HG03565 (cell line): ENCODE results near the gene FUT7.

Experiments
- ATAC-seq: cut with Tn5 transposase; IDR thresholded peaks from one replicate; pipeline ENCODE4 v1.9.1; 2021; ENCODE audit warnings: mild to moderate bottlenecking, moderate library complexity; ENCODE audit not compliant: unreplicated experiment

FUT7 gene

GRCh38 chr9:137019891-137020683 lies 11.8 kb downstream of the FUT7 start:
- no peak for ATAC-seq

- no peak for ATAC-seq
Observed at GRCh38 chr9:137018761-137019559, 12.9 kb downstream of the FUT7 start.

- ATAC-seq, result no peak
Observed at GRCh38 chr9:137017791-137018497, 13.9 kb downstream of the FUT7 start.

DNA sequence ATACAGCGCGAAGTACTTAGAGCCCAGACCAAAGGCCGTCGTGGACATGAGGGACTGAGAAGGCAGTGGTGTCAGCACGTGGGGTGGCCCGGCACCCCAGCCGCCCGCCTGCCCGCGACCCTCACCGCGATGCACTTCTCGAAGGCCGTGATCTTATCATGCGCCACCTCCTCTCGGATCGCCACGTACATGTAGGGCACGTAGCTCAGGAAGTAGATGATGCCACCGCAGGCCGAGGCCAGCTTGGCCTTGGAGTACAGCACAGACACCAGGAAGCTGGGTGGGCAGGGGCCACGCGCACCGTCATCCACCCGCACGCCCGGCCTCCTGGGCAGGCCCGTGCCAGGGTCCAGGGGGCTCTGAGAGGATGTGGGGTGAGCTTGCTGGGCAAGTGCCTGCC lies 14.8 kb downstream of the FUT7 start:
- ATAC-seq, result no peak

- ATAC-seq, result no peak
Observed at GRCh38 chr9:137016436-137016835, 15.5 kb downstream of the FUT7 start.

DNA sequence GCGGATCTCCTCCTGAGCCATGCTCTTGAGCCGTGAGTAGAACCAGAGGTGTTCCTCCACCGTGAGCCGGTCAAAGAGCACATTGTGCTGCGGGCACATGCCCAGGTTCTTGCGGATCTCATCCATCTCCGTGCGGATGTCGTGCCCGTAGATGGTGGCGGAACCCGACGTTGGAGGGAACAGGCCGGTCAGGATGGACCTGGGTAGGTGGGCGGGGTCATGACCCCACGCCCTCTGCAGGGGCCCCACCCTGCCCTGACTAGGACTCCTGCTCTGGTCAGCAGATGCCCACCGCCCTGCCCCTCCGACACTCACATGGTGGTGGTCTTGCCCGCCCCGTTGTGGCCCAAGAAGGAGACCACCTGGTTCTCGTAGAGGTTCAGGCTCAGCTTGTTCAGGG lies 15.9 kb downstream of the FUT7 start:
- ATAC-seq, result no peak

DNA sequence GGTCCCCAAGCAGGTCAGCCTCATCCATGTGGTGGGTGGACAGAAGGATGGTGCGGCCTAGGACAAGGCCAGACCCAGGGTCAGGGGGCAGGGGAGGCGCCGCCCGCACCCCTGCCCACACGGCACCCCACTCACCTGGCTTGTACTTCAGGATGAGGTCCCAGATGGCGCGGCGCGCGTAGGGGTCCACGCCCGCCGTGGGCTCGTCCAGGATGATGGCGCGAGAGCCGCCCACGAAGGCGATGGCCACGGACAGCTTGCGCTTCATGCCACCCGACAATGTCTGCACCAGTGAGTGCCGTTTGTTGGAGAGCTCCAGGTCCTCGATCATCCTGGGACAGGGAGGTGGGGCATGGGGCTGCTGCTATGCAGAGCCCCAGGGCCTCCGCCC lies 16.4 kb downstream of the FUT7 start:
- ATAC-seq, result no peak

- no peak for ATAC-seq
Observed at GRCh38 chr9:137014776-137015539, 16.9 kb downstream of the FUT7 start.

- ATAC-seq, result no peak
Observed at GRCh38 chr9:137014166-137014565, 17.7 kb downstream of the FUT7 start.

- no peak for ATAC-seq
Observed at GRCh38 chr9:137013571-137013940, 18.3 kb downstream of the FUT7 start.

GRCh38 chr9:137012694-137013570 lies 19.0 kb downstream of the FUT7 start:
- no peak for ATAC-seq

GRCh38 chr9:137011907-137012675 lies 19.8 kb downstream of the FUT7 start:
- ATAC-seq, result no peak

- ATAC-seq, result no peak
Observed at GRCh38 chr9:137011156-137011555, 20.7 kb downstream of the FUT7 start.

GRCh38 chr9:137009938-137010732 lies 21.8 kb downstream of the FUT7 start:
- ATAC-seq, result no peak

DNA sequence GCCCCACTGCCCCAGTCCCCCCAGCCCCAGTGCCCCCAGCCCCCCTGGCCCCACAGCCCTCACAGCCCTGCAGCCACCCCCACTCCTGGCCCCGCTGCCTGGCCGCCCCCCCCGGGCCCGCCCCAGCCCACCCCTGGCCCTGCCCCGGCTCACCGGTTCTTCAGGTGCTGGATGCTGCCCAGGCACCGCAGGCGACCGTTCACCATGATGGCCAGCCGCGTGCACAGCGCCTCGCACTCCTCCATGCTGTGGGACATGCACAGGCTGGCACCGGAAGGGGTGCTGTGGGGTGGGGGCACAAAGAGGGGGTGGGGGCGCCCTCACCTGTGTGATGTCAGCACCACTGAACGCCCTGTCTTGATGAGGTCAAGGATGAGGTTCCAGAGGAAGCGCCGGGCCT lies 22.7 kb downstream of the FUT7 start:
- no peak for ATAC-seq

DNA sequence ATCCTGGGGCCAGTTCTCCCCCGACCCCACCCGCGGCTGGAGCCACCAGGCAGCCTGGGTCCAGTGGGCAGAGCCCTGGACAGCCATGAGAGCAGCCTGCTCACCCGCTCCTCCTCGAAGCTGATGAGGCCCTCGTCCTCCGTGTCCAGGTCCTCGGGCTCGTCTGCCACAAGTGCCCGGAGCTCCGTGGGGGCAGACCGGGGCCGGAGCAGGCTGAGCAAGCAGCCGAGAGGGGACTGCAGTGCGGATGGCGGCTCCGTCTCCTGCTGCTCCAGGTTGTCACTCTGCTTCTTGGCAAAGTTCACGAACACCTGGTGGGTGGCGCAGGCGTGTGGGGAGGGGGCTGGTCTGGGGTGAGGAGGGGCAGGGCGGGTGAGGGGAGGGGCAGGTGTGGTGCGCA lies 23.6 kb downstream of the FUT7 start:
- no peak for ATAC-seq

DNA sequence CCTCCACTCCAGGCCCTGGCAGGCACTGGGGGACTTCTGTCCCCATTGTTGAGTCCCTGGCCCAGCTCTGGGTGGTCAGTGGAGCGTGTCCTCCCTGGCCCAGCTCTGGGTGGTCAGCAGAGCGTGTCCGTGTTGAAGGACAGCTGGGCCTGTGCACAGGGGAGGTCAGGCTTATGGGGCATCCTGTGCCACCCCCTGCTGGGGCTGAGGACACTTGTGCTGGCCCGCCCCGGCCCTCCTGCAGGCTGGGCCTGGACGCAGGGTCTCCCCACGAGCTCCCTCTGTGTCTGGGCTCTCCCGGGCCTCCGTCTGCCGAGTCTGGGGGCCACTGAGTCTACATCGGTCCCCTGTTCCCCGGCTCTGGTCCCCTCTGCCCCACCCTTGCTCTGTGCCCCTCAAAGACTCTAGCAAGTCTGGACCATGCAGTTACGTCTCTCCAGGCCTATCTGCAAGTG lies 24.0 kb downstream of the FUT7 start:
- ATAC-seq, result no peak

GRCh38 chr9:137007108-137007815 lies 24.6 kb downstream of the FUT7 start:
- no peak for ATAC-seq
